8988T (cell line): ENCODE measurements around the gene ARHGAP24.
"Not testable (repeated sequence)": the region's sequence is repeated elsewhere in the genome, so short reads cannot be mapped to it uniquely, and the experiment has no call there.

Experiments used
- DNase-seq: peaks from one replicate; pipeline ENCODE4 v3.0.0; 2011

Gene ARHGAP24

DNA sequence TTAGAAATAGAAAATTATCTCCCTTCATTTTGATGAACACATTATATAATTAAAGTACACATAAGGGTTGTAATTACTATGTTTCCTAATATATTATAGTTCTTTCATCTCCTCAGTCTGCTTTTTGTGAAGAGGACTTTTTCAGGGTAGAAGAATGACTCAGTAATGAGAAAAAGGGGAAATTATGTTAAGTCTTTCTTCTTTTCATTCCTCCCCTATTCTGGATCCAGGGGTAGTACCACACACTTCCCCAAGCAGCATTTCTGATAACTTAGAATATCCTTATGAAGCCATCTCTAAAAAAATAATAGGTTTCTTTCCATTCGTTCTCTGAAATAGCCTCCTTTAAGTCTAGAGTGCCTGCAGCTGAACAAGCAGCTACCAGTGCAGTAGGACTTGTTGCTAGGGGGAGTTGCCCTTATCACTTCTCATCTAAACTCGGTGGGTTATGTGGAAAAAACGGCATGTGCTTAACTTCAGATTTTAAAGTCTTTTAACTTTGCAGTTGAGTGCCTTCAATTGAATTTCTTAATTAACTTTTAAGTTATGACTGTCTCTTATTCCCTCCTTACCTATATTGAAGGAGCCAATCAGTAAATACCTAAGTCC lies 184.8 kb downstream of the ARHGAP24 start:
- DNase-seq, result no peak

DNA sequence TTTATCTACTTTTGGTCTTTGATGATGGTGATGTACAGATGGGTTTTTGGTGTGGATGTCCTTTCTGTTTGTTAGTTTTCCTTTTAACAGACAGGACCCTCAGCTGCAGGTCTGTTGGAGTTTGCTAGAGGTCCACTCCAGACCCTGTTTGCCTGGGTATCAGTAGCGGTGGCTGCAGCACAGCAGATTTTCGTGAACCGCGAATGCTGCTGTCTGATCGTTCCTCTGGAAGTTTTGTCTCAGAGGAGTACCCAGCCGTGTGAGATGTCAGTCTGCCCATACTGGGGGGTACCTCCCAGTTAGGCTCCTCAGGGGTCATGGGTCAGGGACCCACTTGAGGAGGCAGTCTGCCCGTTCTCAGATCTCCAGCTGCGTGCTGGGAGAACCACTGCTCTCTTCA lies 191.7 kb downstream of the ARHGAP24 start:
- not testable (repeated sequence) for DNase-seq

DNA sequence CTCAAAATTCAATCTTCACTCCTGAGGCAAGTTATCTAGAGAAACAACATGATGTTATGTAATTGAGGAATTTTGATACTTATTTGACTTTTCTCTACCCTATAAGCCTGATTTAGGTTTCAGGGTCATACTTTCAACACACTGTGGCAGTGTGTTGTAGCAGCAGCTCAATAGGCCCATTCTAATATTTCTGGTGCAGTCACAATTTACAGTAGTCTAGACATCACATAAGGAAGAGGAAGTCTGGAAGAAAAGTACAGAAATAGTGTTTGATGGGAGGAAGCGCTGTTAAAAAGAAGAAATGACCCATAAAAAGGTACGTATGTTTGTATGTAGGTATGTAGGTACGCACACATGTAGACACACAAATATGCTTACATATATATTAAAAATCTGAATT lies 194.3 kb downstream of the ARHGAP24 start:
- no peak for DNase-seq

DNA sequence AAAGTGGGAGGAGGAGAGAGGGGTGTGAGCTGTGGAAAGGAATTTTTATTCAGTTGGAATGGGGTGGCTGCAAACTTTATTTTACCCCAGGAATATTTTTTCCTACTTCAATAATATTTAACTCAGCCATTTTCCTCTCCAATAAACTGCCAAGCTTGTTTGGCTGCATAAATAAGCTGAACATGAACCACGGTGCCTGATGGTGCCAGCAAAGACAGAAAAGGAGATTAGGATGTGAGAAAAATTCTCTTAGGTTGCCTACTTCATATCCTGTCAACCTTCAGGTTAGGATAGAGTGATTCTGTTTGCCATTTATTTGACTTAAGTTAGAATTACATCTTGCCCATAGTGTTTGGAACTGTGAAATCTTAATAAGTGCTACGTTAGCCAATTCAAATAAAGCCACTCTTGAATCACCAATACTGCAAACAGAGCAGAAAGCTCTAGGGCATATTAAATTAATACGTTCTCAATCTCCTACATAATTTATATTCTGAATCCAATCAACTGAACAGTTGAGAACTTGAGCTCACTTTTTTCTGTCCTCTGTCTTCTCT lies 195.1 kb downstream of the ARHGAP24 start:
- no peak for DNase-seq

DNA sequence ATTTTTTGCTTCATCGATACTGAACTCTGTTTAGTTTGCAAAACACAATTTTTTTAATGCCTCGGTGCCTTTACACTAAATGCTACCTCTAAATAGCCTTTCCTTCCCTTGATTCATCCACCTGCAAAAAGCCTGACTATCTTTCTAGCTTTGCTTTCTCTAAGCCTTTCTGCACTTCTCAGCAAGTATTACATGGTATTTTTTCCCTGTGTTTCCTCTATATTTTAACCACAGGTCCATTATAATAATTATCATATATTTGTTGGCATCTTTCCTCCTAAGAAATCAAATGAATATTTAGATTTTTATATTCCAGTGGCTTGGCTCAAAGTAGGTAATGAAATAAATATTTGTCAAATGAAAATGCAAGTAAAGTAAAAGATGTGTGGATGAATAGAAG lies 196.2 kb downstream of the ARHGAP24 start:
- no peak for DNase-seq

DNA sequence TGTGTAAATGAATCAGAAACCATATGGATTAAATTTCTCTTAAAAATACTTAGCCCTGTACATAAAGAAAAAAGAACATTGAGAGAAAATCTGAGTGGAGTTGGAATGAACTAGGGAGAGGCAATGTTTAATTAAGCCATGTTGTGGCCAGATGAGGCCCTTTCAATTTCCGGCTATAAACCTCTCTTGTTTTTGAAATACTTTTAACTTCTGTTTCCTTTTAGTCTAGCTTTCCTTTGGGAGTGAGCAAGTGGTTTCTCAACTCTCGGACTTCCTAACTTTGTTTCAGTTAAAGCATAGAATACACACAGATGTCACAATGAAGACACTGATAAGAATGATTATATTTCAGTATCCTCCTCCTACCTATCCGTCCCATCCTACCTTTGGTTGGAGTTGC lies 197.2 kb downstream of the ARHGAP24 start:
- no peak for DNase-seq

DNA sequence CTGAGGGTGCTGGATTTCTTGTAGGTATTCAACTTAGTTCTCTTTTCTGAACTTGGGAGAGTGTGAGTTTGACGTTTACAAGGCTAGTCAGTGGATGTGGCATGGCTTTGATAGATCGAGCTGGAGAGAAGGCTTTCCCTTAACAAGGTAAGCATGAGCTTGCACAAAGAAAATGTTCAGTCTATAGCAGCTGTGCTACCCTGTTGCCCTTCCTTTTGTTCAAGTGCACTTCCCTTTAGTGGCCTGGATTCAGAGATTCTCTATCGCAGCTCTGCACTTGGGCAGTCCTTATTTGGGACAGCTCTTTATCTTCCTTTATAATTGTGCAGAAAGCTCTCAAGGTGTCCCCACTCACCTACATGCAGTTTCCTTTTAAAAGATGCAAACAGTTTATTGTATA lies 198.0 kb downstream of the ARHGAP24 start:
- DNase-seq, result no peak

DNA sequence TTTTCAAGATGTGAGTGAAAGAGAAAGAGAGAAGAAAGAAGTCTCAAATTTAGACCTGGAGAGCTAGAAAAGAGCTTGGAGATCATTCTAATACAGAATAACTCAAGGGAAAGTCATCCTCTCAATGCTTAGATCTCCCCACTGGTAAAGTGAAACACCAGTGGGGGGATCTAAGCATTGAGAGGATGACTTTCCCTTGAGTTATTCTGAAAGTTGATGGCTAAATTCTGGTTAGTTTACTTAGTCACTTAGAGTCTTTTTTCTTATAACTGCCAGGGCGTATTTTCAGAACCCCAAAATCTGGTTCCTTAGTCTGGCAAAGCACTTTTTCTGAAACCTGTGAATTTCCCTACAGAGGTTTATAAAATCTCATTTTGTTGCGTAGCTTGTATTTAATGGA lies 198.6 kb downstream of the ARHGAP24 start:
- DNase-seq, result no peak

DNA sequence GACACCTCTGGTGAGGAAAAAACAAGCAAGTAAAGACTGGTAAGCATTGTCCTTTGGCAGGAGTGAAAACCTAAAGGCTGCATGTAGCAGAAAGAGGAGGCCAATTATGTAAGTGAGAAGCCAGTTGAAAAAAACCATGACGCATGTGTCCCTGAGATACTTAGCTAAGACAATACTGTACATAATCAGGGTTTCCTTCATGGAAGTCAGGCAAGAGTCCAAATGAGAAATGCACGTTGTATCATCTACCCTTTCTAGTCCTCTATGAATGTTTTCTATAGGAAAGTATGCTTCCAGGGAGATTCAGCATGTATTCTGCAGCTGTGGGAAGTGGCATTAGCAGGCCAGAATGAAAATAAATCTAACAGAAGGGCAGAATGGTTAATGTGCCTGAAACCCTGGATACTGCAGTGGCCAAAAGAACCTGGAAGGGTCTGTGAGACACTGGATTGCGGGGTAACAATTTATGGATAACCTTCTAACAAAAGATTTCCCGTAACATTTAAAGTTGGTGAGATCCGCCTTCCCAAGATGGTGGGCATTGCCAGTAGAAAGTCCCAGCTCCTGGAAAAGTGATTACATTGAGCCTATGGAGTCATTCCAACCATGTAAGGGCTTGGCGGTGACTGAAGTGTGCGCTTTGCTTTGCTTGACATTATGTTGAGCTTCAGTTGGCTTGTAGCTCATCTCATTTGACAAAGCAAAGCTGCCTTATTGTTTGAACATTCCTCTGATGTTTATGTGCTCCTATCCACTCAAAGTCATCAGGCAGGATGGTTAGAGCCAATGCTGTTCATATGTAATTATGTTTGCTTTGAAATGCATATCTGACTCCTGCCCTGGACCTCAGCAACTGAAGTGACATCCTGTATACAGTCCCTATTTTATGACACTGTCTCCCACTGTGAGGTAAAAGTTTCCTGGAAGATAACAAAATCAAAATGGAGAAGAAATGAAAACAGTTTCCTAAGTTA lies 200.4 kb downstream of the ARHGAP24 start:
- DNase-seq, result no peak

DNA sequence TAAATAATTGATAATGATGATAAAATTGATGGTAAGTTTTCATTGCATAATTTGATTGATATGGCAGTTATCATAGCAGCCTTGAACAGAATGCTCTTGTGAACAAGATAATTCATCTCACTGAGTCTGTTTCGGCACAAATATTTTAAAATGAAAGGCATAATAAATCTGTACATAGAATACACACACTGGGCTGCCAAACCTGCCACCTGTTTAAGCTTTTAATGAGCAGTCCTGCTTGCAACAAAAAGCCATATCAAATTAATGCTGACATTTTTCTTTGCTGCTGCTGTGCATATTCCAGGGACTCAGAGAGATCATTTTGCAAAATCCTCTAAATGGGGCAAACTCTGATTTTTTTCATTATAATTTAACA lies 201.1 kb downstream of the ARHGAP24 start:
- DNase-seq, result no peak

DNA sequence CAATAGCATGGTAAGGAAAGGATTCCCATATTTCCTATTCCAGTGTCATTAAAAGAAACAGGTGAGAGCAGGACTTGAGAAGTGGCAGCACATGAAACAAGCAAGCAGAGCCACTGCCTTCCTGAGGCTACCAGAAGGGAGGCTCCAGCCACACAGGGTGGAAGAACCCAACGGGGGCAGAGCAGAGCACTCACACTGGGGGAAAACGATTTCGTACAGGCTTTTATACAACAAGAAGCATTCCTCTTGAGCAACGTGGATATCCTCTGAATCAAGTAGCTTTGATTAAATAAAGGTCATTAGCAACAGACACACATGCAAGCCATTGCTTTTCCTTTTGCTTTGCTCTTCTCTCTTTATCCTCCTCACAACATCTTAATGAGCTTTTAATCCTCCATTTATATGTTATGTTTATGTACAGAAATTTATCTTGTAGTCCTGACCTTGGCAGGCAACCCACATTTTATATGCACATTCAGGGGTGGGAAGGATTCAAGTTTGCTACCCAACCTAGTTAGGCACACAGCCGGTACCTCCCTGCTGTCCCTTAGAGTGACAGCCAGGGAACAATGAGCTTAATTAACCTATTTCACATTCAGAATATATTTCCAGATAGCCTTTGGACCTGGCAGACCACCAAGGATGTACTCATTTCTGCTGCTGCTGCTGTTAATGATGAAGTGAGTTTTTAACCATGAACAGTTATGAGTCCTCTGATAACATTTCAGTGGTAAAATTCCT lies 202.1 kb downstream of the ARHGAP24 start:
- DNase-seq, result no peak

DNA sequence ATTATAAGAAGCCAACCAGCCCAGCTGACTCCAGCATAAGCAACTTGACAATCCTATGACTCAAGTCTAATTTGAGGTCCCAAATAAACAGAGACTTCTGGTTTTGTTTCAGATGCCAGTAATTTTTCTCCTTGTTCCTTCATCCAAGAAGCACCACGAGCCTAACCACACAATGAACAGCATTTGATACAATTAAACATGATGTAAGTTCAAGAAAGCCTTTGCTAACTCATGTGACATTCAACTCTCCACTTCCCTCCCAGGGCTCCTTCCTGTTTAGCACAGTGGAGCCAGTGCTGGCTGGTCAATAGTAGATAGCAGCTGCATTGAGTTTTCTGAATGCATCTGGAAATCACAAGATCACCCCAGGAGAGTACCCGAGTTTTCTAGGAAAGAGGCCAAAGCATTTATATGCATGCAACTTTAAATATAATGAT lies 206.3 kb downstream of the ARHGAP24 start:
- DNase-seq, result no peak

DNA sequence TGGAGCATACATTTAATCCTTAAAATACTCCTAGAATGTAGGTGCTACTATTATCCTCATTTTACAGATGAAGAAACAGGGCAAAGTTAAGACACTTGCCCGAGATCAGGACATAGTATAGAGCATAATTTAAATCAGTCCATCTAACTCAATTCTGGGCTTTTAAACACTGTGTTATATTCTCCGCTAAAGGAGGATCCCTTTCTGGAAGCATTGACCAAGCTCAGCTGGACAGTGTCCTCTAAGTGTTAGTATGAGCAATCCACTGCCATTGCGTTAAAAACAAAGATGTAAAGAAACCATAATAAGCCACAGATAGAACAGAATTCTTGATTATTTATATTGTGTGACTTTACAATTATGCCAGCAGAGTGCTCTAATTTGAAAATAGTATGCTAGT lies 207.0 kb downstream of the ARHGAP24 start:
- DNase-seq, result no peak

DNA sequence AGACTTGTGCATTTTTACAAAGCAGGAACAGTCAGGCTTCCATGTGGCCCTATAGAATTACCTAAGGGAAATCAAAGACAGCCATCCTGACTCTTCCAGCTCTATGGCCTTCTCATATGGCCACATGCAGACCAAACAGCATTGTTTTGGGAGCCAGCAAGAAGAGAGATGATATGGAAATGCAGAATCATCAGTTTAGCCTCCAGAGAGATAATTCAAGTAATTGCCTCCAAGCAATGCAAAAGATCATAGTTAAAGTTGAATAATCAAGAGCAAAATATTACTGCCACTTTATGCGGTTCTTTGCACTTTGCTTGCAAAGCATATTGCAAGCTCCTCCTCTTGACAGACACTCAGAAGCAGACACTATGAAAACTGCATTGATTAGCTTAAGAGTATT lies 207.4 kb downstream of the ARHGAP24 start:
- DNase-seq, result no peak

DNA sequence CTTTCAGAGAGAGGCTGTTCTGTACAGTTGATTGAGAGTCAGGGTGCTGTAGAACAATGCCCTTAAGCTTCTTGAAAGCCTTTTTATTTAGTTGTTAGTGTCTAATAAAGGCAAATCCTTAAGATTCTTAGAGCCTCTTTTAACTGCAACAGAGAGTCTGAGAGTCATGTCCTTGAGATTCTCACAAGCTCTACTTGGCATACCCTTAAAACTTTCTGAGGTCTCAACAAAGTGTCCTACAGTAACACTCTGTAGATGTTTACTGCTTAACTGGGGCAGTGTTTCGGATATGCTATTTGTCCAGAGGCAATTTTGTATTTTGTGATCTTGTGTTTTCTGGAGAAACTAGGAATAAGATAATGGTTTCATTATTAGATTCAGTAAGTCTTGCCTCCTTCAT lies 209.7 kb downstream of the ARHGAP24 start:
- DNase-seq, result no peak

DNA sequence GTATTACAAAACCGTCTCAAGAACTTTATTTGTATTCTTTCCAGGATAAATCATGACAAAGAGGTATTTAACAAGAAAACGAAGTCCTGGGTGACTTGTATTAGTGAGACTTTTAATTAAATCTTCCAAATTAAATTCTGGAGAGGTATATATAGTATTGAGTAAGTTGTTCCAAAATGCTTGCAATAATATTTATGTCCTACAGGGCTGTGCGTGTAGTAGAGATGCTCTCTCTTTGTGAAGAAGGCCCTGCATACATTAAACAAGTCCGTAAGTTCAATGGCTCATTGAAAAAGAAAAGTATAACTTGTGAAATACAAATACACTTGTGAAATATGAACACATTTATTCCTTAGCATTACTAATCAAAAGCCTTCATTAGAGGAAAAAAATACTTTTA lies 211.4 kb downstream of the ARHGAP24 start:
- DNase-seq, result no peak

DNA sequence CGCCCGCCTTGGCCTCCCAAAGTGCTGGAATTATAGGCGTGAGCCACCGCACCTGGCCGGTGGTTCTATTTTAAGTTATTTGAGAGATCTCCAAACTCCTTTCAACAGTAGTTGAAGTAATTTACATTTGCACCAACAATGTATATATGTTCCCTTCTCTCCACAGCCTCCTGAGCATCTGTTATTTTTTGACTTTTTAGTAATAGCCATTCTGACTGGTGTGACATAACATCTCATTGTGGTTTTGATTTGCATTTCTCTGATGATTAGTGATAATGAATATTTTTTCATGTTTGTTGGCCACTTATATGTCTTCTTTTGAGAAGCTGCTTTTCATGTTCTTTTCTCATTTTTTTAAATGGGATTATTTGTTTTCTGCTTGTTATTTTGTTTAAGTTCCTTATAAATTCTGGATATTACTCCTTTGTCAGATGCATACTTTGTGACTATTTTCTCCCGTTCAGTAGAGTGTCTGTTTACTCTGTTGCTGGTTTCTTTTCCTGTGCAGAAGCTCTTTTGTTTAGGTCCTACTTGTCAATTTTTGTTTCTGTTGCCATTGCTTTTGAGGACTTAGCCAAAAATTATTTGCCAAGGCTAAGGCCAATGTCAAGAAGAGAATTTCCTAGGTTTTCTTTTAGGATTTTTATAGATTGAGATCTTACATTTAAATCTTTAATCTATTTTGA lies 213.2 kb downstream of the ARHGAP24 start:
- DNase-seq, result no peak

DNA sequence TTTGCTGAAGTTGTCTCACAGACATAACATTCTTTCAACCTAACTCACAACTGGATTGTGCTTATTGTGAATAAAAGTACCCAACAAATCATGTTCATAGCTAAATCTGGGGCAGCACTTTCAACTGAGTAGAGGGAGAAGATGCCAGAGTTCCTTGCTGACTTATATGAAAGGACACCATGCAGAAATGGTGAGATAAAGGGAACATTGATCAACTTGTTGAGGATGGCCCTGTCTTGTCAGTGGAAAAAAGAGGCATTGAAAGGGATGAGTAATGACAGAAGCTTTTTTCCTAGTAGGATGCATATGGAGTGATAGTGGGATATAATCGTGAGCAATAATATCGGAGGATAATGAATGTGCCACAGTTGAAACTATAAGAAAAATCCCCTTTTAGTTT lies 221.7 kb downstream of the ARHGAP24 start:
- DNase-seq, result no peak

DNA sequence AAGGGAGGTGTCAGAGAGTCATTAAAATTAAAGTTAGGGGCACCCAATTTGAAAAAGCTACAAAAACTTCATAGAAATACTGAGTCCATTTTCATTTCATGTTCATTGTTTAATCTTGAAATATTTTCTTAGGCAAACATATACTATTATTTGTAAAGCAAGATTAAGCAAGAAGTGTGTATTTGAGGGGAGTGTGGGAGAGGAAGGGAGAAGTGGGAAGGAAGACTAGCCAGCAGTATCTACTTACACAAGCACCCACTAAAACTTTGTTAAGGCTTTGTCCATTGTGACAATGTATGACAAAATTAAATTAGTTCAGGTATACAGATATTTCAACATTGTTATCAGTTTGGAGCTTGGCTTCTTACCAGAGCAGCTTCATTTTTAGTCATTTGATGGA lies 222.9 kb downstream of the ARHGAP24 start:
- no peak for DNase-seq

DNA sequence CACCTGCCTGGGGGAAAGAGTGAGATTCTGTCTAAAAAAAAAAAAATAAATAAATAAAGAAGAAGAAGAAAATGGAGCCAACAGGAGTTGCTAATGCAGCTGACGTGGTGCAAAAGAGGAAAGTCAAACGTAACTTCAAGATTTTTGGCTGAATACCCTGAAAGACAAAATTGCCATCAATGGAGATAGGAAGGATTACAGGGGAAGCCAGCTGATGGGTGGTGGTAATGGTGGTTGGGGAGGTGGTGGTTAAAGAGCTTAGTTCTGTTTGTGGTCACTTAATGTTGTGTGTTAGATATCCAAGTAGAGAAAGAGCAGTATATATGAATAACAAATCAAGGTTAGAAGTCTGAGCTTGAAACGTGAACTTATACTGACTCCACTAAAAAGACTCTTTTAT lies 225.4 kb downstream of the ARHGAP24 start:
- no peak for DNase-seq

DNA sequence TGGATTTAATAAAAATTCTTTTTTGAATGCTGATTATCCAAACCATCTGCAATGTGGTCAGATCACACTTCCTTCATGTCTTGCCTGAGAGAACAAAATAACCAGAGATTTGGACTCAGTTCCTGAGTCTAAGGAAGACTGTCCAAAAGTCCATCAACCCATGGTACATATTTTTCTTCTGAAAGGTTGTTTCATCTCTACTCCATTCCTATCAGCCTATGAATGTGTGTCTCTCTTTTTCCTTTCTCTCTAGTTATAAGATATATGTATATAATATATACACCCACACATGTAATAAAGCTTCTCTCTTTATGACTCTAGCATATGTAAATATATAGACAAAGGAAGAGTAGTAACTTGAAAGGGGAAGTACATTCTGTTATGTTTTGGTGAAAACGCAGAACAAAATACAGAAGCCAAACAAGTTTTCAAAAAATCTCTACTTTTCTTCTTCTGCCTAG lies 226.9 kb downstream of the ARHGAP24 start:
- DNase-seq, result no peak

DNA sequence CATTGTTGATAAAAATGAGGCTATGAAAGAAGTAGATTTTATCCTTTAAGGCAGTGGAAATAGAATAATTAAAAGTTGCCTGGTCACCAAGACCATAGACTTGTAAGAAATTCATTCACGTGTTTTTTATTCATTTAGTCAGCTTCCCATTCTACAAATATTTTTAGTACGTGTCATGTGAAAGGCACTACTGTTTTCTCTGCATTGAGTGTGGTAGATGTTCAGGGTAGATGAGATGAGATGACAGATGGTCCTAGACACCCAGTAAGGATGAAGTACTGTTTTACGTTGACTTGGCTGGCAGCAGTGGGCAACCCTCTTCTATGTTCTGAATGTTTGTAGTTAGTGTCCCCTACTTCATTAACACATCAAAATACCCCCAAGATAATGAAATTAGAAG lies 228.1 kb downstream of the ARHGAP24 start:
- no peak for DNase-seq

DNA sequence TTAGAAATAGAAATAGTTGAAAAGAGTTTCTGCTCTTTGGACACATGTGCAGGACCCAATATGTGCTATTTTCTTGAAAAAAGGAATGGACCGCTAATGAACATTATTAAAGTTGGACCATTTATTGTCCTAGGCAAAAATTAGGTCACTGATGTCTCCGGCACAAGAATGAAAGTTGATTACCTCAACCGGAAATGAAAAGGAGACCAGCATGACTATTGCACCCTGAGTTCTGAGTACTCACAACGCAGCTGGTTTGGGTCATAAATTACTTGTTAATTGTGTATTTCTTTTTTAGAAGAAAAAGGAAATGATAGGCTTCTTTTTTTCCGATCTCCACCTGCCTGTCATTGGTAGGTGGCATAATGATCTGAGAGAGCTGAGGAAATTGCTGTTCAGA lies 232.7 kb downstream of the ARHGAP24 start:
- DNase-seq, result no peak
